GM18502 (cell line): Measurements from ENCODE around the gene SFT2D2.
A peak's percentile ranks its signal among the peaks of the same experiment; 100 is the strongest.

Experiments used
- ATAC-seq: cut with Tn5 transposase; IDR thresholded peaks from one replicate; pipeline ENCODE4 v1.9.1; 2021; ENCODE audit warnings: mild to moderate bottlenecking; ENCODE audit not compliant: unreplicated experiment, poor library complexity

SFT2D2 gene

DNA sequence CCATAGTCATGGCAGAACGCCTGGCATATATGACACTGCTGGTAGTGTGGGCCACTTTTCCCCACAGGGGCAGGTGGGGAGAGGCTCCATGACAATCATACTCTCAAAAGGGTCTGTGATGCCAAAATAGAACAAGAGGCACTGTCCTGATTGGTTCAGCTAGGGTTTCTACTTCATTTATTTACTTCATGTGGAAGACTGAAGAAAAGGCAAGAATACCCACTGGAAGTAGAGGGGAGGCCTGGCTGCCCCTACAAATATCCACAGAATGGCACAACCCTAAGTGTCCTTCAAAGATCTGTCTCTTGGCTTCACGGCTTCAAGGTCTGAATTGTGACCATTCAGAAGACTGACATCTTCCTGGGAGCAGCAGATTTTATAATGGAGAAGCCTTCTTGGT is 4.5 kb upstream of the SFT2D2 start:
- ATAC-seq: no peak

GRCh38 chr1:168223261-168223660 is 2.5 kb upstream of the SFT2D2 start:
- no peak for ATAC-seq

DNA sequence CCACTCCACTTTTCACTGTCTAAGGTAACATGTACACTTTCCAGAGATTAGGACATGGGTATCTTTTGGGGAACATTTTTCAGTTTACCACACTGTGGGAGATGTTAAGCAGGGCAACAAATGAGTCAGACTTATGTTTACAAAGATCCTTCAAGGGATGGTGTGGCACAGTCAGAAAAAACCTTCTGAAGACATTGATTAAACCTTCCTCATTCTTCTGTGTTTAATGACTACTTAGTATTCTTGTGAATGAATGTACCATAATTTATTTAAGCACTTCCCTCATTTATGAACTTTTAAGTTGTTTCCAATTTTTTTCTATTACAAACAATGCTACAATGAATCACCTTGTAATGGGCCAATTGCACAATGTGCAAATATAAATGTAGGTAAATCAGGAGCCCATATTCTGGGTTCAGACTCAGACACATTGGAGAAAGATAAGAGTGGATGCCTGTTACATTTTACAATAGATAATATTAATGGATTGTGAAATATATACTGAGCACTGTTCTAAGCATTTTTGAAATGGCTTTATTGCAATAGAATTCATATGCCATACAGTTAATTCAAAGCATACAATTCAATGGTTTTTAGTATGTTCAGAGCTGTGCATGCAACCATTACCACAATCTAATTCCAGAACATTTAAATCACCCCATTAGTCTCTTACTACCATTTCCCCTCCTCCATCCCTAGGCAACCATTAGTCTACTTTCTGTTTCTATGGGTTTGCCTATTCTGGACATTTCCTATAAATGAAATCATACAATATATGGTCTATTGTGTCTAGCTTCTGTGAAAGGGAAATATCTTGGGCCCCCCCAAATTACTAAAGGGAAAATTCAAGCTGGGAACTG is 1.9 kb upstream of the SFT2D2 start:
- ATAC-seq: no peak

DNA sequence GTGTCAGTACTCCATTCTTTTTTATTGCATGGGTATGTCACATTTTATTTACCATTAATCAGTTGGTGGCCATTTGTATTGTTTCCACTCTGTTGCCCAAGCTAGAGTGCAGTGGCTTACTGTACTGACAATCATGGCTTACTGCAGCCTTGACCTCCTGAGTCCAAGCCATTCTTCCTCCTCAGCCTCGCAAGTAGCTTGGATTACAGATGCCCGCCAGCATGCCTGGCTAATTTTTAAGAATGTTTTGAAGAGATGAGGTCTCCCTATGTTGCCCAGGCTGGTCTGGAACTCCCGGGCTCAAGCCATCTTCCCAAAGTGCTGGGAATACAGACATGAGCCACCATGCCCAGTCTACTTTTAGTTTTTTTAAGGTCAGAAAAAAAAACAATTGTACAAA is 813 bp upstream of the SFT2D2 start:
- ATAC-seq: no peak

DNA sequence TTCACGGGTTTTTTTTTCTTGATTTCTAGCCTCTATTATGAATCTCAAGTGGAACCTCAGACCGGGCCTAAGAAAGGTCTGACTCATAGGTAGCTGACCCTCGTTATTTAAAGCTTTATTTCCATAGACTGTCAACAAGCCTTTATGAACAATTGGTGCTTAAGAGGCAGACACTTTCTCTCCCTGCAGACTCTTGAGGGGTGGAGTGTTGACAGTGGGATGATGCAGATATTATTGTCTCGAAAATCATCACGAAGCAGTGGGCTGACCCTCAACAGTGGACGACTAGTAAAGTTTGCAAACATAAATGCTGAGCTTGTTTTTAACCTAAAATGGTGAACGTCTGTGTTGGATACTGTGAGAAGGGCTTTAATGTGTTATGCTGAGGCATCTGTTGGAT is 1.8 kb downstream of the SFT2D2 start:
- no peak for ATAC-seq

GRCh38 chr1:168229893-168230292 is 4.1 kb downstream of the SFT2D2 start:
- ATAC-seq: no peak

DNA sequence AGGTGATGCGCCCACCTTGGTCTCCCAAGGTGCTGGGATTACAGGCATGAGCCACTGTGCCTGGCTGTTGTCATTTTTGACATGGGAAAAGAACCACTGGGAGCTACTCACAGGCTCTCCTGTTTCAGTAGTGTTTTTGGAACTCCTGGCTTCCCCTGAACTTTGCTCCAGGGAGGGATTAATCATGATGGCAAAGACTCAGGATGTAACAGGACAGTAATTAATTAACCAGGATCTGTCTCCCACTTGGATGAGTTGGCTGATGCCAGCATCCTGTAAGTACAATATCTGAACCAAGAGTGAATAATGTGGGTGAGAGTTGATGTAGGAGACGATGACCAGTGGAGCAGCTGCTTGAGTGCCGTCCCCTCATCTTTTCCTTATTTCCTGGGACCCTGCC is 4.9 kb downstream of the SFT2D2 start:
- no peak for ATAC-seq

DNA sequence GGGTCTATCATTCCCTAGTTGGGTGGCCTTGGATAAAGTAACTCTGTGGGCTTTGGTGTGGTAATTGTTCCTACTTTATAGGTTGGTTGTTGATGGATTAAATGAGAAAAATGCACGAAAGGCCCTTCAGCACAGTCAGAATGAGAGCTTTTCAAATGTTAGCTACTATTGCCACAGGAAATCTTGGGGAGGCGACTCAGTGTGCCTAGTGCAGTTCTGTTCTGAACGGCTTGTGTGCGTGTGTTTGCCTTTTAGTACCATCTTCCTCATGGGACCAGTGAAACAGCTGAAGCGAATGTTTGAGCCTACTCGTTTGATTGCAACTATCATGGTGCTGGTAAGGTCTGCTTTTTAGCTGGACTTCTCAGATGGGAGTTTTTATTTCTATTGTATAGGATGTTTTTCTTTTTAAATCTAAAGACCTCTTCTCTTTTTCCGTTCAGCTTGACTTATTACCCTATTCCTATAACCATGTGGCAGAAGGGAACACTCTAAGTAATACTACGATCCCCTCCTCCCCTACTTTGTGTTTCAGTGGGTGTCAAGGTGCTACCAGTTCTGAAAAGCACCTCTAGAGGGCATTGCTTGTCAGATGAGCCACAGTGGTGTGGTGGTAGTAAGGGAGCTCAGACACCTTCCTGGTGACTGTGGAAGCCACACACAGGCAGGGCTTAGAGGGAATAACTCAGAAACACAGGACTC is 9.2 kb downstream of the SFT2D2 start:
- peak; percentile 88 for ATAC-seq

DNA sequence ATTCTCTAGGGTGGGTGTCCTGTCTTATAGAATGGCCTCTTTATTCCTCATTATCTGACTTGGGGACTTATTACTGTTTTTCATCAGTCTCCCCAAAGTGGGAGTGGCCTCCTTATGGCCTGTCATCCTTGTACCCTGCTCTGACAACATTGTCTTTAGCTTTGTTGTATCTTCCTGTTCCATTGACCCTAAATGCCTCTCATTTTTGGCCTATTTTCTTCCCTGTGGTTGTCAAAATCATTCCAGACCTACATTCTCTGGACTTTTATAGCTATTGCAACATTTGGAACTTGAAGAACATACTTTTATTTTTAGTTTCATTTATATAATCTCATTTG is 9.7 kb downstream of the SFT2D2 start:
- ATAC-seq: peak; percentile 11

DNA sequence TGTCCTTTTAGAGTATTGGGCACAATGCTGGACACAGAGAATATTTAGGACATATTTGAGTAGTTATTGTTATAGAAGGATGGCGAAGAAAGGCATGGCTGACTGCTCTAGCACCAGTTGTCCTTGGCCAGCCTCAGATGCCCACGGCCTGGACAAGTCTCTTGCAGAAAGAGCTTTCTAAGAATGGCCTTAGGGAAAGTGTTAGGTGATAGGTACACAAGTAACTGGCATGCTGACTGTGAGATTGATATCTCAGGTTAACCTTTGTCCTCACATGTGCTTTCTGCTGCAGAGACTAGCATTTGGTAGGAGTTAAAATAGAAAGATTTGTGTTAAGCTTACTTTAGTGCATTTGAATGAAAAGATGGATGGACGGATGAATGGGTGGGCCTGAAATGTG is 10.1 kb downstream of the SFT2D2 start:
- no peak for ATAC-seq

GRCh38 chr1:168236836-168237611 is 11.2 kb downstream of the SFT2D2 start:
- peak; percentile 57 for ATAC-seq

DNA sequence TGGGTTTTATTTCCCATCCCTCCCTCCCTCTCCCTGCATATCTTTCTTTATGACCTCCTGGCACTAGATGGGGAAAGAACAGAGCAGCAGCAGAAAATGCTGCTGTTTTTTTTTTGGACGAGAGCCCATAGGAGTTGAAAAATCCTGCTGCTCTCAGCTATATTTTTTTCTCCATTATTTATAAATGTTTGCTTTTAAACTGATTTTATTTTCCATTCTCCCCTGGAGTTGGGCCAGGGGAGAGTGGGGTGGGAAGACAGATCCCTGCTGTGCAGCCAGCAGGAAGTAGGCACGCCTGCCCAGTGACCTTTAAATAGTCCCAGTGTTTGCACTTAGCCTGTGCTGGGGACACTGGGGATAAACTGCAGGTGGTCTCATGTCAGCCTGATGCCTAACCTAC is 17.4 kb downstream of the SFT2D2 start:
- no peak for ATAC-seq

GRCh38 chr1:168243636-168244212 is 17.9 kb downstream of the SFT2D2 start:
- ATAC-seq: no peak

GRCh38 chr1:168245042-168245441 is 19.2 kb downstream of the SFT2D2 start:
- ATAC-seq: no peak

DNA sequence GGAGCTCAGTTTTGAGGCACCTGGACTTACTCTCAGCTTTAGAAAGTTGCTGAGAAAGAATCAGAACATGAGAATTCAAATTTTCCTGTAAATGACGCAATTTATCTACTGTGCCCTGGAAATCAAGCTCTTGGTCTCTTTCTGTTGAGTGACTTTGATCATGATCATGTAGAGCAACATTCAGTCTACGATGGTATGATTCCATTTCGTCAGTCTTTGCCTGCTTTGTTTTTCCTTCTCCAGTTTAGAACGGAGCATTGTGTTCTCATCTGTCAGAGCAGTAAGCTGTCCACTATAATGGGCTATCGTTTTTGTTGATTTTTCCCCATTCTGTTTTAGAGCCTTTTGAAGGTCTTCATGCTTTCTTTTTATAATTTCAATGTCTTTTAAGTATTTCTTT is 20.7 kb downstream of the SFT2D2 start:
- ATAC-seq: no peak

DNA sequence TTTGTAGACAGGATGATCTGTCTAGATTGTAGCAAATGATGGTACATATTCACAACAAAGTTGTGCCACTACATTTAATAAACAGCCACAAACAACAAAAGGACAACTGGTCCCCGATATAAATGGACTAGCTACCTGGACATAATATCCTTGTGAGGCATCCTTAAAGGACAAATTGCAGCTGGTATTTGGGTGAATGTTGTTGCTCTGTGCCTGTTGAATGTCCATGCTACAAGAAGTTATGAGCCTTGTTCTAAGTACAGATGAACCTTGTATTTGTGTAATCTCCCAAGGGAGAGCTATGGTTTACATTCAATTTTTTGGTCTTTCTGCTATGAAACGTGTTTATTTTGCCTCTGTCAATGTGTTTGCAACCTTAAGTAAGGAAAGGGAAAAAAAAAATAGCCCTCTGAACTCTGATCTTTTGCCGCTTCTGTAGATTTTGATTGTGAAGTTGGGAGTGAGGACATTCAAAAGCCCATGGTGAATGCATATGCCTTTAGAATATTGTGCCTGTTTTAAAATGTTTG is 26.5 kb downstream of the SFT2D2 start:
- no peak for ATAC-seq

GRCh38 chr1:168256164-168256563 is 30.4 kb downstream of the SFT2D2 start:
- no peak for ATAC-seq

- no peak for ATAC-seq
These were observed 31.6 kb downstream of the SFT2D2 start for GRCh38 chr1:168257397-168257796.

- ATAC-seq: no peak
These were observed 33.8 kb downstream of the SFT2D2 start for GRCh38 chr1:168259567-168259966.

DNA sequence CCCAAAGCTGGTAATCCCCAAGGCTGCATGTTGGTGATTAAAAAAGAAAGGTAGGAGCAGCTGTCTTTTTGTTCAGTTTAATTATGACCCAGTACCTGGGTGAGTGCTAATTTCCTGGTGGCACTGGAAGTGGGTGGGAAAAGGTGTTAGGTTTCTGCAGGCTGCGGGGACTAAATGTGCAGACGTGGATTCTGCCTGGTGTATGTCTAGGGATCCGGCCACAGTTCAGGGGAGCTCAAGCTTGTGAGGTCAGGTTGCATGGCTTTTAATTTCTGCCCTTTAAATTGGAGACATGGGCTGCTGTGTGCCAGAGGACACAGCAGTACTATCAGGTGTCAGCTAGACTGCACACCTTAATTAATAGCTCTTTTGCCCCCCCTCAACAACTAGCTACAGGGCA is 34.6 kb downstream of the SFT2D2 start:
- no peak for ATAC-seq

DNA sequence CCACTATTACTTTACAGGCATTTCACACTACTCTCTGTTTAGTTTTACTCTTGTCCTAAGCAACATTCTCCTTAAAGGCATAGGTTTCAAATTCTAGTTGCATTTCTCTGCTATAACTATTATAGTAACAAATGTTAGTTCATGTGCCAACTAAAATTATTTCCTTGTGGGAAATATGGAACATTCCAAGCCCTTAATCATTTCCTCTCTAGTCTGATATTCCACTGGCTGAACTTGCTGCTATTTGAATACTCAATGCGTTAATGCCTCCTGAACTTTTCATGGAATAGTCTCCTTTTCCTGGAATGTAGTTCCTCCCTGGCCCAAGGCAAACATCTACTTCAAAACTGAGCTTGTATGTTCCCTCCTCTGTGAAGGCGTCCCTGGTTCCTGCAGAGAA is 35.6 kb downstream of the SFT2D2 start:
- ATAC-seq: no peak
